Progenitor cell of endocrine pancreas (in vitro differentiated cells): Measurements from ENCODE around the gene PGLYRP1. TPM values are rescaled to one million over a fixed set of nuclear protein-coding genes. Genes with fewer than 3 reads are reported as not detected.

Source experiments
- DNase-seq: peaks from one replicate; pipeline ENCODE4 v3.0.0; 2021; ENCODE audit warnings: low spot score; ENCODE audit not compliant: unreplicated experiment
- H3K27ac Mint-ChIP-seq: 2 replicates; pipeline ENCODE4 v1.8.0; 2021; ENCODE audit warnings: mild to moderate bottlenecking, moderate library complexity, mixed read lengths
- H3K27me3 Mint-ChIP-seq: 2 replicates; pipeline ENCODE4 v1.8.0; 2021; ENCODE audit warnings: mixed read lengths
- H3K36me3 Mint-ChIP-seq: 2 replicates; pipeline ENCODE4 v1.8.0; 2022; ENCODE audit warnings: mixed read lengths; ENCODE audit not compliant: insufficient read depth
- H3K4me1 Mint-ChIP-seq: 2 replicates; pipeline ENCODE4 v1.8.0; 2021; ENCODE audit warnings: low read depth, mixed read lengths
- H3K4me3 Mint-ChIP-seq: 2 replicates; pipeline ENCODE4 v1.8.0; 2021; ENCODE audit warnings: low read depth, mild to moderate bottlenecking, moderate library complexity, mixed read lengths
- H3K9me3 Mint-ChIP-seq: 2 replicates; pipeline ENCODE4 v1.8.0; 2021; ENCODE audit warnings: low read depth, mixed read lengths
- CTCF ChIP-seq: fragments of 200-600 bp; sonication (generic); IDR thresholded peaks from one replicate; pipeline ENCODE4 v1.5.0; 2021; ENCODE audit warnings: antibody characterized with exemption, mild to moderate bottlenecking; ENCODE audit not compliant: unreplicated experiment
- total RNA-seq: library from RNA; stranded (reverse); gene quantifications from 2 replicates; pipeline ENCODE4 v1.2.1, GENCODE V29; 2021

PGLYRP1 gene
- total RNA-seq, 1 donor from 2014 or later = not detected

GRCh38 chr19:45994998-45995714 is 27.7 kb downstream of the PGLYRP1 start, which contains the start of gene CCDC61:
CCDC61 (plus strand) TSS chr19:45995467; CDS start chr19:46003019, 7,552 bp downstream.
- Mint-ChIP-seq H3K9me3 (no peaks in the 10 kb centered on the region), H3K27ac (no peak within 1 kb of the TSS), H3K36me3 (peaks cover 1% of the 10 kb centered on the region), H3K27me3 (peaks cover 22% of the 10 kb centered on the region), H3K4me1 (peaks cover 12% of the 10 kb centered on the region), H3K4me3 (peak within 1 kb of the TSS; percentile 17)
- TF ChIP-seq CTCF = no peak
- peak; percentile 94 for DNase-seq

- H3K27me3 Mint-ChIP-seq = peaks cover 20% of the 10 kb centered on the region
- no peak for TF ChIP-seq CTCF
- peak overlapping the region; percentile 17 for H3K4me3 Mint-ChIP-seq
- H3K36me3 Mint-ChIP-seq = peaks cover 1% of the 10 kb centered on the region
- peaks cover 7% of the 10 kb centered on the region for H3K4me1 Mint-ChIP-seq
- DNase-seq = no peak
- H3K27ac Mint-ChIP-seq = no peak overlapping the region
- H3K9me3 Mint-ChIP-seq = no peaks in the 10 kb centered on the region
Measured at GRCh38 chr19:45994456-45994997, 28.3 kb downstream of the PGLYRP1 start.

GRCh38 chr19:45990113-45990728 is 32.6 kb downstream of the PGLYRP1 start:
- no peak overlapping the region for H3K4me3 Mint-ChIP-seq
- no peak overlapping the region for H3K27ac Mint-ChIP-seq
- H3K27me3 Mint-ChIP-seq = peaks cover 22% of the 10 kb centered on the region
- TF ChIP-seq CTCF = no peak
- no peaks in the 10 kb centered on the region for H3K36me3 Mint-ChIP-seq
- no peak for DNase-seq
- no peaks in the 10 kb centered on the region for H3K9me3 Mint-ChIP-seq
- no peaks in the 10 kb centered on the region for H3K4me1 Mint-ChIP-seq

DNA sequence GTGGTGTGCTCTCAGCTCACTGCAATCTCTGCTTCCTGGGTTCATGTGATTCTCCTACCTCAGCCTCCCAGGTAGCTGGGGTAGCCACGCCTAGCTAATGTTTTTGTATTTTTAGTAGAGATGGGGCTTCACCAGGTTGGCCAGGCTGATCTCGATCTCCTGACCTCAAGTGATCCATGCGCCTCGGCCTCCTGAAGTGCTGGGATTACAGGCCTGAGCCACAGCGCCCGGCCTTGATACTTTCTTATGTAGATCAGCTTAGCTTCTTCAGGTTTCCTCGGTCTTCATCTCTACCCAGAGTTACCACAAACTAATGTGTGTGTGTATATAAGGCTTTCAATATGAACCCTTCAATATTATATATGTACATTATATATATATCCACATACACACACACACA is 37.5 kb downstream of the PGLYRP1 start:
- no peaks in the 10 kb centered on the region for H3K4me1 Mint-ChIP-seq
- no peak overlapping the region for H3K4me3 Mint-ChIP-seq

More for the DNA sequence above, 37.5 kb downstream of the PGLYRP1 start:
- peaks cover 42% of the 10 kb centered on the region for H3K27me3 Mint-ChIP-seq
- no peaks in the 10 kb centered on the region for H3K36me3 Mint-ChIP-seq
- no peak overlapping the region for H3K27ac Mint-ChIP-seq
- TF ChIP-seq CTCF = no peak
- DNase-seq = no peak
- H3K9me3 Mint-ChIP-seq = no peaks in the 10 kb centered on the region
